H9 (cell line): ENCODE measurements around the gene NRP1. TPM values are rescaled to one million over a fixed set of nuclear protein-coding genes. Genes with fewer than 3 reads are reported as not detected.

Experiments
- DNase-seq: peaks from one replicate; pipeline ENCODE4 v3.0.0-alpha.2; 2017
- H2AFZ ChIP-seq: one replicate; pipeline ENCODE4 v1.6.1; 2013; ENCODE audit warnings: mild to moderate bottlenecking, low read length, control low read depth, moderate library complexity
- H2AK5ac ChIP-seq: 2 replicates; pipeline ENCODE4 v1.6.1; 2013; ENCODE audit warnings: low read length, control low read depth, mixed read lengths; ENCODE audit not compliant: insufficient read length
- H2BK120ac ChIP-seq: one replicate; pipeline ENCODE4 v1.6.1; 2013; ENCODE audit warnings: low read depth, mild to moderate bottlenecking, low read length, control low read depth, inconsistent platforms; ENCODE audit not compliant: poor library complexity, severe bottlenecking
- H2BK12ac ChIP-seq: 2 replicates; pipeline ENCODE4 v1.6.1; 2013; ENCODE audit warnings: low read length, control low read depth, mixed read lengths, low read depth; ENCODE audit not compliant: insufficient read length
- H2BK15ac ChIP-seq: 2 replicates; pipeline ENCODE4 v1.6.1; 2013; ENCODE audit warnings: low read depth, low read length, control low read depth
- H2BK20ac ChIP-seq: one replicate; pipeline ENCODE4 v1.6.1; 2013; ENCODE audit warnings: low read depth, mild to moderate bottlenecking, low read length, control low read depth, inconsistent platforms; ENCODE audit not compliant: poor library complexity, severe bottlenecking
- H2BK5ac ChIP-seq: 2 replicates; pipeline ENCODE4 v1.6.1; 2013; ENCODE audit warnings: low read length, control low read depth, mixed read lengths; ENCODE audit not compliant: insufficient read length
- H3K14ac ChIP-seq: 2 replicates; pipeline ENCODE4 v1.6.1; 2013; ENCODE audit warnings: low read length, control low read depth; ENCODE audit not compliant: insufficient read depth
- H3K18ac ChIP-seq: 2 replicates; pipeline ENCODE4 v1.6.1; 2013; ENCODE audit warnings: low read depth, mild to moderate bottlenecking, mixed read lengths, low read length, control low read depth; ENCODE audit not compliant: insufficient read length
- H3K23ac ChIP-seq: 2 replicates; pipeline ENCODE4 v1.6.1; 2013; ENCODE audit warnings: low read length, control low read depth, mixed read lengths, low read depth; ENCODE audit not compliant: insufficient read length
- H3K23me2 ChIP-seq: 2 replicates; pipeline ENCODE4 v1.6.1; 2013; ENCODE audit warnings: low read depth, mild to moderate bottlenecking, mixed read lengths, low read length, control low read depth; ENCODE audit not compliant: insufficient read length, poor library complexity, severe bottlenecking
- H3K27ac ChIP-seq: 2 replicates; pipeline ENCODE4 v1.5.1; 2013; ENCODE audit warnings: low read length, control low read depth, mixed read lengths, low read depth; ENCODE audit not compliant: insufficient read length
- H3K27me3 ChIP-seq: 2 replicates; pipeline ENCODE4 v1.6.1; 2013; ENCODE audit warnings: low read length, control low read depth, inconsistent platforms; ENCODE audit not compliant: insufficient read depth
- H3K4ac ChIP-seq: 2 replicates; pipeline ENCODE4 v1.6.1; 2013; ENCODE audit warnings: low read depth, mild to moderate bottlenecking, control low read depth, inconsistent platforms, low read length, moderate library complexity
- H3K4me1 ChIP-seq: 2 replicates; pipeline ENCODE4 v1.6.1; 2013; ENCODE audit warnings: low read length, control low read depth, inconsistent platforms; ENCODE audit not compliant: insufficient read depth
- H3K4me2 ChIP-seq: 2 replicates; pipeline ENCODE4 v1.6.1; 2013; ENCODE audit warnings: low read length, control low read depth, mixed read lengths; ENCODE audit not compliant: insufficient read length, insufficient read depth
- H3K56ac ChIP-seq: 2 replicates; pipeline ENCODE4 v1.6.1; 2013; ENCODE audit warnings: low read depth, mild to moderate bottlenecking, mixed read lengths, low read length, control low read depth; ENCODE audit not compliant: insufficient read length
- H3K79me1 ChIP-seq: 2 replicates; pipeline ENCODE4 v1.6.1; 2013; ENCODE audit warnings: low read depth, mild to moderate bottlenecking, moderate library complexity, low read length, control low read depth, inconsistent platforms; ENCODE audit not compliant: insufficient read depth, poor library complexity, severe bottlenecking
- H3K79me2 ChIP-seq: 2 replicates; pipeline ENCODE4 v1.6.1; 2013; ENCODE audit warnings: low read length, control low read depth, inconsistent platforms; ENCODE audit not compliant: insufficient read depth
- H3K9ac ChIP-seq: 2 replicates; pipeline ENCODE4 v1.6.1; 2013; ENCODE audit warnings: low read length, control low read depth, mixed read lengths; ENCODE audit not compliant: insufficient read length; ENCODE audit errors: extremely low read depth
- H3K9me3 ChIP-seq: one replicate; pipeline ENCODE4 v1.6.1; 2013; ENCODE audit warnings: low read depth, low read length, inconsistent platforms; ENCODE audit not compliant: control insufficient read depth
- H3T11ph ChIP-seq: one replicate; pipeline ENCODE4 v1.6.1; 2013; ENCODE audit warnings: mild to moderate bottlenecking, low read length, control low read depth, inconsistent platforms
- H4K20me1 ChIP-seq: one replicate; pipeline ENCODE4 v1.6.1; 2013; ENCODE audit not compliant: control insufficient read depth, insufficient read length, insufficient read depth
- H4K5ac ChIP-seq: 2 replicates; pipeline ENCODE4 v1.6.1; 2013; ENCODE audit warnings: low read depth, mild to moderate bottlenecking, mixed read lengths, low read length, control low read depth; ENCODE audit not compliant: insufficient read length
- H4K8ac ChIP-seq: replicated peaks from 2 replicates; pipeline ENCODE4 v1.6.1; 2013; ENCODE audit warnings: low read length, control low read depth, mixed read lengths, low read depth; ENCODE audit not compliant: insufficient read length
- H4K91ac ChIP-seq: 2 replicates; pipeline ENCODE4 v1.6.1; 2013; ENCODE audit warnings: low read depth, mild to moderate bottlenecking, moderate library complexity, mixed read lengths, low read length, control low read depth; ENCODE audit not compliant: insufficient read length
- H3K27ac Mint-ChIP-seq, 3 experiments: 2 replicates in 2 of 3; 3 replicates in 1 of 3; pipeline ENCODE4 v1.8.0; 2020 to 2021; ENCODE audit warnings: mixed read lengths in 3 of 3, mild to moderate bottlenecking in 1 of 3, moderate library complexity in 1 of 3
- H3K27me3 Mint-ChIP-seq: 2 replicates; pipeline ENCODE4 v1.8.0; 2021; ENCODE audit warnings: low read depth, mild to moderate bottlenecking, moderate library complexity, mixed read lengths
- H3K36me3 Mint-ChIP-seq, 3 experiments: 2 replicates in 2 of 3; 3 replicates in 1 of 3; pipeline ENCODE4 v1.8.0; 2020 to 2021; ENCODE audit warnings: low read depth in 3 of 3, mixed read lengths in 3 of 3; ENCODE audit not compliant: insufficient read depth in 1 of 3
- H3K4me1 Mint-ChIP-seq, 2 experiments: 2 replicates each; pipeline ENCODE4 v1.8.0; 2020; ENCODE audit warnings: mixed read lengths in 2 of 2
- H3K4me3 Mint-ChIP-seq, 2 experiments: 2 replicates in 1 of 2; 3 replicates in 1 of 2; pipeline ENCODE4 v1.8.0; 2020 to 2021; ENCODE audit warnings: mild to moderate bottlenecking in 2 of 2, mixed read lengths in 2 of 2, moderate library complexity in 1 of 2
- H3K9me3 Mint-ChIP-seq, 2 experiments: 2 replicates in 1 of 2; 3 replicates in 1 of 2; pipeline ENCODE4 v1.8.0; 2020; ENCODE audit warnings: mild to moderate bottlenecking in 2 of 2, mixed read lengths in 2 of 2, moderate library complexity in 1 of 2
- CTCF ChIP-seq: fragments of 200-600 bp; sonication (generic); conservative IDR thresholded peaks from 3 replicates; pipeline ENCODE4 v1.8.0; 2021; ENCODE audit warnings: antibody characterized with exemption, mild to moderate bottlenecking
- WGBS: extraction: QIAGEN DNeasy Blood & Tissue Kit; methylation state at CpG from one replicate; pipeline ENCODE4 v1.1.7; 2013; ENCODE audit warnings: missing lambda C conversion rate, low lambda C conversion rate, mixed read lengths; ENCODE audit not compliant: insufficient read length; ENCODE audit errors: extremely low coverage; 5-methylcytosine and 5-hydroxymethylcytosine counted together
- total RNA-seq: library from RNA; stranded (reverse); gene quantifications from 2 replicates; pipeline ENCODE4 v1.2.1, GENCODE V29; 2021

NRP1 gene
- total RNA-seq, 1 experiment from 2014 or later, result 4.6 TPM

GRCh38 chr10:33235251-33235884 lies 99.1 kb downstream of the NRP1 start:
- Histone ChIP-seq H3K27ac (no peak overlapping the region), H3K56ac (no peak overlapping the region), H3K23me2 (no peaks in the 10 kb centered on the region), H4K8ac (no peak overlapping the region), H3K23ac (no peak overlapping the region), H2BK15ac (no peak overlapping the region), H3K27me3 (no peaks in the 10 kb centered on the region), H4K5ac (no peak overlapping the region), H3K79me2 (no peaks in the 10 kb centered on the region), H2AFZ (no peak overlapping the region), H3K18ac (no peak overlapping the region), H3K9me3 (no peaks in the 10 kb centered on the region), H3K9ac (no peak overlapping the region), H3K79me1 (no peaks in the 10 kb centered on the region), H3K4me1 (no peaks in the 10 kb centered on the region), H2BK5ac (no peak overlapping the region), H2BK20ac (no peak overlapping the region), H3T11ph (no peak overlapping the region), H2BK12ac (no peak overlapping the region), H3K4me2 (no peak overlapping the region), H2AK5ac (no peak overlapping the region), H3K4ac (no peak overlapping the region), H2BK120ac (no peak overlapping the region), H3K14ac (no peak overlapping the region), H4K20me1 (no peaks in the 10 kb centered on the region), H4K91ac (no peak overlapping the region)
- Mint-ChIP-seq H3K4me3 (no peak overlapping the region), H3K36me3 (no peaks in the 10 kb centered on the region), H3K27ac (no peak overlapping the region), H3K4me1 (peaks cover 8% of the 10 kb centered on the region in 2 experiments; a peak in 2 of 4 replicates), H3K9me3 (no peaks in the 10 kb centered on the region; a peak in 1 of 5 replicates), H3K27me3 (no peaks in the 10 kb centered on the region)
- WGBS, result no CpG with 5 or more reads among the region's 8 CpGs
- DNase-seq, result no peak
- TF ChIP-seq CTCF, result no peak
